Stimulated activated CD4-positive, alpha-beta T cell treated with anti-CD3 and anti-CD28 coated beads, Interleukin-1b, Interleukin-23, amount 100 ng/mL, for 1 hour (primary cell): ENCODE data around the gene DGLUCY.
"Not testable (repeated sequence)": the region's sequence is repeated elsewhere in the genome, so short reads cannot be mapped to it uniquely, and the experiment has no call there.

ENCODE experiments used
- DNase-seq, 2 donors: peaks; one replicate each; pipeline ENCODE4 v3.0.0-alpha.2; 2020; ENCODE audit warnings: low read depth in 2 of 2

The DGLUCY gene

DNA sequence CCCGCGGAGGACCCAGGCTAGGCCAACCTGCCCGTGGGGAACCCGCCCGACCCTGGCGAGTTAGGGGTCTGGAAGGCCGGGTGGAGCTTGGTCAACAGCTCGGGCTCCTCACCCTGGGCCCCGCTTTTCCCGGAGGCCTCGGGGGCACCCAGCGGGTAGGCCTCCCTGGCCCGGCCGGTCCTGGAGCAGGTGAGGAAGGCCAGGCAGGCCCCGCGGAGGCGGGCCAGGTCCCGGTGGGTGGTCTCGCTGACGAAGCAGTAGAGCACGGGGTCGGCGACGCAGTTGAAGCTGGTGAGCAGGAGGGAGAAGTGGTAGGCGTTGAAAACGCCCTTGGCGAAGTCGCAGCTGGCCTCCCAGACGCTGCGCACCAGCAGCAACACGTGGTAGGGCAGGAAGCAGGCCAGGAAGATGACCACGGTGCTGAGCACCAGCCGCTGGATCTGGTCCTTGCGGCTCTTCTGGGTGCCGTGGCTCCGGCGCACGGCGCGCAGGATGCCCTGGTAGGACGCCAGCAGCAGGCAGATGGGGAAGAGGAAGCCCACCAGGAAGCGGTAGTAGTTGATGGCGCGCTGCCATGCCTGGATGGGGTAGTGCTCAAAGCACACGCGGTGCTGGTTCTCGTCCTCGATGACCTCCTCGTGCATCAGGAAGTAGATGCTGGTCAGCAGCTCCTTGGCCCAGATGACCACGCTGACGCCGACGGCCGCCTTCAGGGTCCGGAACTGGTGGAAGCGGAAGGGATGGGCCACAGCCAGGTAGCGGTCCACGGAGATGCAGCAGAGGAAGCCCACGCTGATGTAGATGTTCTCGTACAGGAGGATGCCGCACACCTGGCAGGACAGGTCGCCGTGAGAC is 120.3 kb downstream of the DGLUCY start:
- no peak for DNase-seq

DNA sequence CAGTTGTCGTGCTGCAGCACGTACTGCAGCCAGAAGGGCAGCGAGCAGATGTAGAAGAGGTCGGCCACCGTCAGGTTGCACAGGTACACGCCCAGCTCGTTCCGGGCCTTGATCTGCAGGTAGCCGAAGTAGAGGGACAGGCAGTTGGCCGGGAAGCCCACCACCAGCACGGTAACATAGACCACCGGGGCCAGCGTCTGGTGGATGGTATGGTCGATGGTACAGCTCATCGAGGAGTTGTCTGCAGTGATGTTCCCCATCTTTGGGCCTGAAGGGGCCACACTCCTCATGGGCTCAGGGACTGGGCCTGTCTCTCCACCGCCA is 120.9 kb downstream of the DGLUCY start:
- no peak for DNase-seq

DNA sequence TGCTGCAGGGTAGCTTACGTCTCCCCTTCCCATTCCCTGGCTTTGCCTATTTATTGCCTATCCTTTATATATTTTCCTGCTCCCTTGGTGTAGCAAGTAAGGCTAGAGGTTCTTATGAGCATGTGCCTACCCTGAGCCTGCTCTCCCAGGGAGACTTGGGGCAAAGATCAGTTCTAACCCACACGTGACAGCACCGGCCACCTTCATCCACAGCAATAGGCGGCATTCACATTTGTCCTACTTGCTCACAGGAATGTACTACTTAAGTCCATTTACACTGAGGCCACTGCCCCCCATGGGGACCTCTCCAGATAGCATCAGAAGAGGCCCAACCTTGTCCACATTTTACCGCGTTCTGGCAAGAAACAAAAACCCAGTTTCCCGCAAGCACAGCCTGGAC is 122.0 kb downstream of the DGLUCY start:
- no peak for DNase-seq

DNA sequence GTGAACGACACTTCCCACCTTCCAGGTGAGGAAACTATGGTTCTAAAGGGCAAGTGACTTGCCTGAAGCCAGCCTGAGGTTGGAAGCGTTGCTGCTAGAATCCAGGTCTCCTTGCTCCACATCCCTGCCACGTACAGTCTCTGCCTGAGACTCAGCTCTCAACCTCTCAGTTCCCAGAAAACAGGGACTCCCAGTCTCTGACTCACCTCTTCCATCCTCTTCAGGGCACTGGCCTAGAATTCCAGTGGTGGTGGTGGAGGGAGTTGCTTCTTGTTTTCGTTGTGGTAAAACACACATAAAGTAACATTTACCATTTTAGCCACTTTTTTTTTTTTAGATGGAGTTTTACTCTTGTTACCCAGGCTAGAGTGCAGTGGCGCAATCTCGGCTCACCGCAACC is 123.3 kb downstream of the DGLUCY start:
- no peak for DNase-seq

DNA sequence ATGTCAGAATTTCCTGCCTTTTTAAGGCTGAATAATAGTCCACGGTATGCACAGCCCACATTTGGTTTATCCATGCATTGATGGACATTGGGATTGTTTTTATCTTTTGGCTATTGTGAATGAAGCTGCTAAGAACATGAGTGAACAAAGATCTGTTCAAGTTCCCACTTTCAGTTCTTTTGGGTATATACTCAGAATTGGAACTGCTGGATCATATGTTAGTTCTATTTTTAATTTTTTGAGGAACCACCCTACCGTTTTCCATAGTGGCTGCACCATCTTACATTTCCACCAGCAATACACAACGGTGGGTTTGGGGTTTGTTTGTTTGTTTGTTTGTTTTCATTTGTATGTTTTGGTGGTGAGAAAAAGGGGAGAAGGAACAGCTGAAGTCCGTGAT is 124.2 kb downstream of the DGLUCY start:
- DNase-seq, result no peak

DNA sequence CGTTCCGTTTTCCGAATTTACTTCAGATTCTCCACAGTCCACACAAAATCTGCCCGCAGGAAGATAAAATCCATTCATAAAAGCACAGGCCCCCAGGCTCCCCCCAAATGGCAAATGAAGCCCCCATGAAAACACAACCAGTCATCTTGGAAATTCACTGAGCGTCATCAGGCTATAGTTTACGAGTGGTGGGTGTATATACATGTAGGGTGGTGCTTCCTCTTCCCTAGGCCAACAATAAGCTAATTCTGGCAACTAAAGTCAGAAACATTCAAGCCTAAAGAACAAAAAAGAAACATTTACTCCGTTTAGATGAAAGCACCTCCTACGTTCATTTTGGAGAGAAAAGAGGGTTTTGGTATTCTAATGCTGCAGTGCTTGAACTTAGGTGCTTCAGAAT is 124.8 kb downstream of the DGLUCY start:
- DNase-seq, result no peak

DNA sequence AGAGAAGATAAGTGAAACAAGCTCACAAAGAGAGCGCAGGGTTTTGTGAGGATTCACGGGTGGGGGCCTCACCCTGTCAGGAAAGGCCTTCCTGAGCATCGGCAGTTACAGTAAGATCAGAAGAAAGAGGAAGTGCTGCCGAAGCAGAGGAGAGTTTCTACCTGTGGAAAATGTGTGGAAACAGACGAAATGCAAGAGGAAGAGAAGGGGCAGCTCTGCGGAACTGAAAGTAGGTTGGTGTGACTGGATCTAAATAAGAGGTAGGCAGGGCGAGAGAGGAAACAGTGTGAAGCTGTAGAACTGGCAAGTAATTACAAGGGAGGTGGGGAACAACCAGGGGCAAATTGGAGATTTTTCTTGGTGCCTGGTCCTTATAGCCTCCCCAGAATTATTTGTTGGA is 128.0 kb downstream of the DGLUCY start:
- no peak for DNase-seq

DNA sequence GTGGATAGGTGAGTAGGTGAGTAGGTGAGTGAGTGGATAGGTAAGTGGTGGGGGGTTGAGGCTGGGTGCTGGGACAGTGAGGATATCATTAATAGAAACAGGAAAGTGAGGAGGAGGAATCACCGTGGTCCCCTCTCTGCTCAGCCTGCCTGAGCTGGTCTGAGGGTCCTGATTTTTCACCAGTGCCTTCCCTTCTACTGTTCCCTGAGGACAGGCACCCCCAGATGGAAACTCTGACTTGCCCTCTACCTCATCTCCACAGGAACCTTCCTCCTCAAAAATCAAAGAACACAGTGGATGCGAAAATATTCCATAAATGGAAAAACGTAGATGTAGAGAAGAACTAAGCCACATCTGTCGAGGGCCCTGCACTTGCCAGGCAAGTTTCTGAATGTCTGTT is 128.8 kb downstream of the DGLUCY start:
- DNase-seq, result no peak

DNA sequence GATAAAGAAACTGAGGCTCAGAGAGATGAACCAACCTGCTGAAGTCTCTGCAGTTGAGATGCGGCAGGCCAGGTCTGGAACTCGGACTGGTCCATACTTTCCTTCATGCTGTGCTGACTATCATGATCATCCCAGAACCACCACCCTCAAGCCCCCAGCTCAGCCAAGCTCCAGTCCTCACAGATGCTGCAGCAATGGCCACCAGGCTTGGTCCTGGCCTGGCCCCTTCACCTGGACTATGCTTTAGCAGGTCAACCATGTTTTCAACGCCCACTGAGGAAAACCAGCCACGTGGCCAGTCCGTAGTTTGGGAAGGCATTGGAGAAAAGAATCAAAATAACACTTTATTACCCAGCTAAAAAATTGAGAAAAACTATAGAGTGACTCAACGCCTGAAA is 129.2 kb downstream of the DGLUCY start:
- DNase-seq, result no peak

DNA sequence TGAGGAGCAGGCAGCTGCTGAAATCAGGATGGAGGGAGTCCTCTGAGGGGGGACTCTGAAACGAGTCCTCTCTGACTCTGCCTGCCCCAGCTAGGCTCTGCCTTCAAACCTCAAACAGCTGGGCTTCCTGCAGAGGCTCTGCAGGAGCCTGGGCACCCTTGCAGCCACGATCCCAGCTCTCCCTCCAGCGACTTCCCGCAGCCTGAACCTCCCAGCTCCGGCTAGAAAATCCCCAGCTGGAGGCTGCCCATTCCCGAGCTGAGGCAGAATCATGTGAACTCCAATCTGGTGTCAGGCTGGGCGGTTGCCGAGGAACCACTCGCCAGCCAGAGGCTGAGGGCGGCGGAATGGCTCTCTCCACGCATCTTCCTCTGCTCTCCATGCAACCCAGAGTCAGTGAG is 130.6 kb downstream of the DGLUCY start, which contains the start of gene GPR68:
GPR68 (minus strand) TSS at position 204 of the 401 bp plus-strand sequence. CDS start 9,654 bp downstream, outside the sequence.
- no peak for DNase-seq

DNA sequence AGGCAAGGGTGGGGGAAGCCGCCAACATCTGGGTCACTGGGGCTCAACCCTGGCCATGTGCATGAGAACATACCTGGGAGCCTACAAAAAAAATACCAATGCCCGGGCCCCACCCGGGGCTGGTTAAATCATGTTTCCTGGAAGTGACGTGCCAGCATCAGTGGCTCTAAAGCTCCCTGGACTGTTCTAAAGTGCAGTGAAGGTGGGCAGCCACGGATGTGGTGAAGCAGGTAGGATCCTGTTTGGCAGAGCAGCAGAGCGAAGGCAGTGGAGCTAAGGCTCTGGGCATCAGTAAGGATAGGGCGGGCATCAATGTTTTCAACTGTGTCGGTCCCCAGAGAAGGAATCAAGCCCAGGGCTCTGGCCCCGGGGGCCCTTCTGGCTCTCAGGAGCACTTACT is 131.2 kb downstream of the DGLUCY start:
- DNase-seq, result peak in 1 of 2 donors; percentile 36

DNA sequence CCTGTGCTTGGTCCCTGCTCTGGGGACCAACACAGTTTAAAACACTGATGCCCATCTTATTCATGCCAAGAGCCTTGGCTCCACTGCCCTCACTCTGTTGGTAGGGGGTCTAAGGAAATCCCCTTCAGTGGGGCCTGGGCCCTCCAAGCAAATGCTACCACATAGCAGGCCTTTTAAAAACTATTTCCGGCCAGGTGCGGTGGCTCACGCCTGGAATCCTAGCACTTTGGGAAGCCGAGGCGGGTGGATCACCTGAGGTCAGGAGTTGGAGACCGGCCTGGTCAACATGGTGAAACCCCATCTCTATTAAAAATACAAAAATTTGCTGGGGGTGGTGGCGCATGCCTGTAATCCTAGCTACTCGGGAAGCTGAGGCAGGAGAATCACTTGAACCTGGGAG is 131.7 kb downstream of the DGLUCY start:
- not testable (repeated sequence) for DNase-seq

DNA sequence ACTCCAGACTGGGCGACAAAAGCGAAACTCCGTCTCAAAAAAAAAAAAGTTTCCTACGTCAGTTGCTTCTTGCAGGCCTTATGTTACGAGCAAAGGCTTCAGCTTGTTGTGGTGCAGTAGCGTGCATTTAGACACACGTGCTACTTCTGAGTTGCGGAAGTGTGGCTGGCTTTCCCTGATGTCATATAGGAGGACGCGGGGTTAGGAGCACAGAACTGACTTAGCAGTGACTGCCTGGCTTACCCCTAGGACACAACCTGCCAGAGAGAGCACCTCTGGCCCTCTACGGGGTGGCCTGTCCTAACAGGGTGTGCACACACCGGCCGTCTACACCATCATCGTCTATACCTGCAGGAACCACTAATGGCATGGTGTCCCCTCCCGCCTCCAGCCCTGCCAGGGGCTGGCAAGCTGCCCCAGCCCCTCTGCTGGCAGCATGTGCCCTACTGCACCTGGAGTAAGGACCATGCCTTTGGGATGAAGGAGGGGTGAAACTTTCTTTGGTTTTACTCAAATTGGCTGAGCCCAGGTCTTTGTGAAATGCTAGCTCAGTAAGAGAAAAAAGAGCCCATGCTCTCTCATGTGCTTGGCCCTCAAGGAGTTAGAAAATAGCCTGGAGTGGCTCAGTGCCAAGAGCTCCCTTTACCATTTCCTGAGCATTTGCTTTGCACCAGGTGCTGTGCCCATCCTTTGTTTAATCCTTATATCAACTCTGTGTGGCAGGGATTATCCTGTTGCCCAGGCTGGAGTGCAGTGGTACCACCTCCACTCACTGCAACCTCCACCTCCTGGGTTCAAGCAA is 132.4 kb downstream of the DGLUCY start:
- peak in 1 of 2 donors; percentile 70 for DNase-seq

DNA sequence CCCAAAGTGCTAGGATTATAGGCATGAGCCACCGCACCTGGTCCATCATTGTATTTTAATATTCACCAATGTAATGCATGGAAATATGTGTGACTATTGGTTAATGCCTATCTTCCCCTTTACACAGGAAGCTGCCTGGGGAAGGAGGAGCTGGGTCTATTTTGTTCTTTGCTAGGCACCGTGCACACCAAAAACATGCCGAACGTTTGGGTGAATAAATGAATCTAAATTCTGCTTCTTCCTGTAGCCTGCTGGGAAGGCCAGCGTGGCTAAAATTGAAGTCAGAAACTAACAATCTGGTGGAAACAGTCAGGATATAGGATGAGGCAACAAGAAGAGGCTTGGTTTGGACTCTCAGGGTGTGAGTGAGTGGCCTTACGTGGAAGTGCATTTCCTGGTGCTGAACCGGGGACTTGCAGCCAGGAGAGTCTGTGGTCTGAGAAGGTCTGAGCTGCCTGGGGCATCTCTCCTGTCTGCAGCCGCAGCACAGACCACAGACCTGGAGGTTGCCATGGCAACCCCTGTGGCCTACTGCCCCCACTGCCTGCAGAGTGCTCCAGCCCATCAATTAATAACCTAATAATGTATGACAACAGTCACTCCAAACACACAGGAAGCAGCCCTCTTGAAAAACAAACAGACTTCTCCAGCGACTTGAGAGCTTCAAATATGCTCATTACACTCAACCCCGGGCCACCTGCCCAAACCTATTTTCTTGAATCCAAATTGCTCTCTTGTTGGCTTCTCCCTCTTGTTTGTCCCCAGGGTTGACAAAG is 136.2 kb downstream of the DGLUCY start:
- no peak for DNase-seq

DNA sequence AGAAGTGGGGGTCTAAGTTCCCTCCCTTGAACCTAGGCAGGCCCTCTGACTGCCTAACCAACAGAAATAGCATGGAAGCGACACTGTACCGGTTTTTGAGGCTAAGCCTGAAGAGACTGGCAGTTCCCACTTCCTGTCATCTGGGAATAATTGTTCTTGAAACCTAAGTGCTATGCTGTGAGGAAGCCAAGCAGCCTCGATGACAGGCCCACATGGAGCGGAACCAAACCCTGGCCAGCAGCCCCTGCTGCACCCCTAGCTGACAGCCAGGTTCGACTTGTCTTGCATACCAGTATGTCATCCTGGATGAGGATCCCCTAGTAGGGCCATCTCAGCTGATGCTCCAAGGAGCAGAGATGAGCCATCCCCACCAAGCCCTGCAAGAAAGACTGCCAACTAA is 137.0 kb downstream of the DGLUCY start:
- no peak for DNase-seq

DNA sequence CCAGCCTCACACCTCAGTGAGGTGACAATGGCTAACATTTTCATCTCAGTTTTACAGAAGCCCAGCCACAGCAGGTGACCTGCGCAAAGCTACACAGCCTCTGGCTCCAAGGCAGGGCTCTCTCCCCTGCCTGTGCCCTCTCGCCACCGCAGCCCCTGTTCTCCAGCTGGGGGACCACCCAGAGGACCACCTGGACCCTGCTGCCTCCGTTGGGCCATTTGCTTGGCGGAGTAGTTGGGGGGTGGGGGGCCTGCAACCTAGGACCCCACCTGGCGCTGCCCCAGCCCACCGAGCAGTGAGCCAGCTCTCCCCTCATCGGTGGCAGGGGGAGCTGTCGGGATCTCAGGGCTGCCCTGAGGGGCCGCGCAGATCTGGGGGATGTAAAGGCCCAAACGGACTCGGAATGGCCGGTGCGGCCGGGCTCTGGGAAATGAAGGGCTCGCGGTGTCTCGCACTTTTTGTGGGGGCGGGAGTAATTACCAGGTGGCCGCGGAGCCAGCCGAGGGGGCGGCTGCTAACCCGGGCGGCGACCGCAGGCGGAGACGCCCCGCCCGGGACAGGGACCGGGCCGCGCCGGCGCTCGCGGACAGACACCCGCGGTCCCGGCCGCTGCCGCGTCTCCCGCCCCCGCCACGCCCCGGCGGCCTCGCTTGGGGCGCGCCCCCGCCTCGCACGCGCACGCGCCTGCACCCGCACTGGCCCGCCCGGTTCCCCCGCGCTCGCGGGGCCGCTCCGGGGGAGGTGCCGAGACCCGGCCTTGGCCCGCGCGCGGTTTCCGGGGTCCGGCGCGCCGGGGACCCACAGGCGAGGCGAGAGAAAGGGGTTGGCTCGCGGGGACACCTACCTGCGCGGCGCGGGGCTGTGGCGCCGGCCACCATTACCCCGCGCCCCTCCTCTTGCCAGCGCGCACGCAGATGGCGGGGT is 139.3 kb downstream of the DGLUCY start:
- no peak for DNase-seq

DNA sequence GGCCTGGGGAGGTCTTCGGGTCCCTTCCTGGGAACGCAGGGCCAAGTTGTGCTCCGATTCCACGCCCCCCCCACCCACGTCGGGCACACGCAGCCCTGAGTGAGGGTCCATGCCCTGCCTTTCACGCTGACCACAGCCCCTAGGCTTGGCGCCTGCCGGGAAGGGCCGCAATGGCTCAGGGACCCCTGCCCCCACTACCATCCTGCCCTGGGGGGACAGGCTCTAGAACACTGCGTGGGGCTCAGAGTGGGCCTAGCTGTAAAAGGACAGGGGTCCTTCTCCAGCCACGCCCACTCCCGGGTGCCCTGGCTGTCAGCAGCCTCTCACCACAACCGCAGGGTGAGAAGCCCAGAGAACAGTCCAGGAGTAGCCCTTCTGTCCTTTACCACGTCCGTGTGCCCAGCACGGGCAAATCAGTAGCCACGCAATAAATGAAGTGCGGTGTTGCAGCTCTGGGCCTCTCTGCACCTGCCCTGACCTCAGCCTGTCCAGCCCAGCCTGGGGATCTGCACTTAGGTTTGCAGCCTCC is 140.0 kb downstream of the DGLUCY start:
- no peak for DNase-seq

DNA sequence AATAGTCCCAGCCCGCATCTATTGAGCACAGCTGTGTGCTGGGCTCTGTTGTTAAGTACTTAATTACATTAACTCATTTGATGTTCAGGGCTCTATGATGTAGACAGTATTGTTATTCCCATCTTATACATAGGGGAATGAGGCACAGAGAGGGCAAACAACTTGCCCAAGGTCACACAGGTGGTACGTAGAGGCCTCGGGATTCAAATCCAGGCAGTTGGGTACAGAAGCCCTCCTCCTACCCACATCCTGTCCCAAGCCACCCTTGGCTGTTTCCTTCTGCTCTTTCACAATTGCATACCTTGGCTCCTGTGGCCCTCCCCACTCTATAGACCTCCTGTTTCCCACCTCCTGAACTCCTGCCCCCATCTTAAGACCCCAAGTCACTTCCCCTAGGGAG is 140.6 kb downstream of the DGLUCY start:
- no peak for DNase-seq

DNA sequence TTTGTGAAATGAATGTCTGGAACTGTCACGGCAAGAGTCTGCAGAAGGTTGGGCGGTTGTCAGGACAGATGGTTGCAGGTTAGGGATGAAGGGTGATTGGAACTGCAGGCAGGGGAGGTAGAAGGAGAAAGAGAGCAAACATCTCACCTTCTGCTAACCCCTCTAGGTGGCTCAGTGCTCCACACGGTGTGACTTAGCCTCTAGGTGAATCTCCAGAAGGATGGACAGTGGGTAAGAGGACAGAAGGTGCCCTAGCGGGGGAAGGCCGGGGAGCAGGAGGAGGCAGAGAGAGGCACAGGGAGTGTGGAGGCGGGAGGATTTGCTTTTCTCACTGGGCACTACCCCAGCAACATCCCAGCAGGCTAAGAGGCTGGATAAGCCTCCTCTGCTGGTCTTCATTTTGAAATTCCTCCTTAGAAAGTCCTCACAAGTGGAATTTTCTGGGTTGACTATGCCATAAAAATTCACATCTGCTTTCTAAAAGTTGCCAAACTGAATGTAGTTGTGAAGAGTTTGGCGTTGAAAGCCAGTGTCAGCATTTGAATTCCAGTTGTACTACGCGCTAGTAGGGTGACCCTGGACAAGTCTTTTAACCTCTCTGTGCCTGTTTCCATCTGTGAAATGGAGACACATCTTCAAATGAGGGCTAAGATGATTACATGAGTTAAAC is 141.3 kb downstream of the DGLUCY start:
- no peak for DNase-seq

DNA sequence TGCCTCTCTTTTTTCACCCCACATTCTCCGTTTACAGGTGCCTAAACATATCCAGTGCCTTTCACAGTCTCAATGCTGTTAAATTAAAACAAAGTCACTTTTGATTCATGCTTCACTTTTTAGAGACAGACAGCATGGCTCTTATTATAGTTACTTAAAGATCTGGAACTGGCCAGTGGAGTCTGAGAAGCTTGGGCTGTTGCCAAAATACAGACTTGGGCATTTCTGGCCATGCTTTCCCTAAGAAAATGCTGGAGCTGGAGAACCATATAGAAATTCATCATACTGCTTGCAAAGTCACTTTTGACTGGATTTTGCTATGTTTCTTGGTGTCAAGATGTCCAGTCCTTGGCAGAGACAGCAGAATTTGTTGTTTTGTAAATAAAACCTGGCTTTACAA is 142.8 kb downstream of the DGLUCY start:
- DNase-seq, result no peak
